Type B pancreatic cell (in vitro differentiated cells): ENCODE data around the gene NMNAT2. TPM values are rescaled to one million over a fixed set of nuclear protein-coding genes. Genes with fewer than 3 reads are reported as not detected.
A peak's percentile ranks its signal among the peaks of the same experiment; 100 is the strongest.

ENCODE experiments used
- DNase-seq: peaks from one replicate; pipeline ENCODE4 v3.0.0; 2021; ENCODE audit warnings: mixed read lengths; ENCODE audit not compliant: unreplicated experiment; ENCODE audit errors: extremely low spot score
- H3K27ac Mint-ChIP-seq: 2 replicates; pipeline ENCODE4 v1.8.0; 2021; ENCODE audit warnings: mild to moderate bottlenecking, mixed read lengths
- H3K27me3 Mint-ChIP-seq: 2 replicates; pipeline ENCODE4 v1.8.0; 2021; ENCODE audit warnings: mixed read lengths
- H3K36me3 Mint-ChIP-seq: 2 replicates; pipeline ENCODE4 v1.8.0; 2021; ENCODE audit warnings: mixed read lengths
- H3K4me1 Mint-ChIP-seq: one replicate; pipeline ENCODE4 v1.8.0; 2021; ENCODE audit warnings: mixed read lengths; ENCODE audit not compliant: unreplicated experiment
- H3K4me3 Mint-ChIP-seq: 2 replicates; pipeline ENCODE4 v1.8.0; 2021; ENCODE audit warnings: mild to moderate bottlenecking, mixed read lengths
- H3K9me3 Mint-ChIP-seq: 2 replicates; pipeline ENCODE4 v1.8.0; 2021; ENCODE audit warnings: mixed read lengths
- total RNA-seq: library from RNA; stranded (reverse); gene quantifications from 2 replicates; pipeline ENCODE4 v1.2.1, GENCODE V29; 2021; ENCODE audit warnings: low replicate concordance
- TF ChIP-seq, protein P1 (sequence below): fragments of 200-600 bp; sonication (generic); conservative IDR thresholded peaks from 2 replicates; pipeline ENCODE4 v1.5.0; 2021; ENCODE audit warnings: antibody characterized with exemption, mild to moderate bottlenecking

NMNAT2 gene
- total RNA-seq, 1 donor from 2014 or later = 3.7 TPM

DNA sequence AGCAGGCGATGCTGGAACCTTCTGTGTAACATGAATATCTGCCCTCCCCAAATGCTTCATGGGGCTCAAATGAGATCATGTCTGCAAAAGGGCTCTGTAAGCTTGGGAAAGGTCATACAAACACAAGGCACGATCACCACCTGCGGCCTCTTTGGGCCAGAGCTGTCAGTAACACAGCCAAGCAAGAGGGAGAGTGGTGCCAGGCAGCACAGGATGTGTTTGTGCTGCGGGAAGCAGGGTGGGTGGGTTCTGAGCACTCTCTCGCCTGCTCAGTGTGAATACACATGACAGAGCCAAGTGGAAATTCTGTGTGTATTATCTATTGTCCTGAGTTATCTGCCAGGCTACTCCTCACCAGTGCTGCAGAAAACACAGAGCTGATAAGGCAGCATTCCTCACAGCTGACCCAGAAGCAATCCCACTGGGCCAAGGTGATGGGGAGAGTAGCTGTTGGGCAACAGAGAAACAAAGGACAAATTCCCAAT, 130.9 kb downstream of the NMNAT2 start:
- Mint-ChIP-seq H3K4me1 (peaks cover 14% of the 10 kb centered on the region), H3K27me3 (no peaks in the 10 kb centered on the region), H3K27ac (no peak overlapping the region), H3K36me3 (no peaks in the 10 kb centered on the region), H3K9me3 (no peaks in the 10 kb centered on the region), H3K4me3 (no peak overlapping the region)
- no peak for DNase-seq
- TF ChIP-seq, protein P1, sequence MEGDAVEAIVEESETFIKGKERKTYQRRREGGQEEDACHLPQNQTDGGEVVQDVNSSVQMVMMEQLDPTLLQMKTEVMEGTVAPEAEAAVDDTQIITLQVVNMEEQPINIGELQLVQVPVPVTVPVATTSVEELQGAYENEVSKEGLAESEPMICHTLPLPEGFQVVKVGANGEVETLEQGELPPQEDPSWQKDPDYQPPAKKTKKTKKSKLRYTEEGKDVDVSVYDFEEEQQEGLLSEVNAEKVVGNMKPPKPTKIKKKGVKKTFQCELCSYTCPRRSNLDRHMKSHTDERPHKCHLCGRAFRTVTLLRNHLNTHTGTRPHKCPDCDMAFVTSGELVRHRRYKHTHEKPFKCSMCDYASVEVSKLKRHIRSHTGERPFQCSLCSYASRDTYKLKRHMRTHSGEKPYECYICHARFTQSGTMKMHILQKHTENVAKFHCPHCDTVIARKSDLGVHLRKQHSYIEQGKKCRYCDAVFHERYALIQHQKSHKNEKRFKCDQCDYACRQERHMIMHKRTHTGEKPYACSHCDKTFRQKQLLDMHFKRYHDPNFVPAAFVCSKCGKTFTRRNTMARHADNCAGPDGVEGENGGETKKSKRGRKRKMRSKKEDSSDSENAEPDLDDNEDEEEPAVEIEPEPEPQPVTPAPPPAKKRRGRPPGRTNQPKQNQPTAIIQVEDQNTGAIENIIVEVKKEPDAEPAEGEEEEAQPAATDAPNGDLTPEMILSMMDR = no peak

DNA sequence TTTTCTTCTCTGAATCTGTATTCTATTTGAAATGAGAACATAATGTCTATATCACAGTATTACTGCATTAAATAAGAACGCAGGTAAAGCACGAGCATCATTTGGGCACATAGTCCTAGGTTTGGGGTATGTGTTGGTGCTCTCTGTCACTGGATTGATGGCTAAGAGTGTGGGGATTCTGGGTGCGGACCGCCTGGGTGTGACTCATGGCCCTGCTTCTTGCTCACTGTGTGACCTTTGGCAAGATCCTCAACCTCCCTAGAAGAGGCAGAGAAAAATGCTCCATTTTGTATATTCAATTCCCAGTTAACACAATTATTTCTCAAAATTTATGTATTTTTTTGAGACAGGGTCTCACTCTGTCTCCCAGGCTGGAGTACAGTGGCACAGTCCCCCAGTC, 132.4 kb downstream of the NMNAT2 start:
- H3K4me3 Mint-ChIP-seq = no peak overlapping the region
- peaks cover 13% of the 10 kb centered on the region for H3K4me1 Mint-ChIP-seq
- no peaks in the 10 kb centered on the region for H3K9me3 Mint-ChIP-seq
- H3K27me3 Mint-ChIP-seq = no peaks in the 10 kb centered on the region
- TF ChIP-seq, protein P1 = no peak
- no peak overlapping the region for H3K27ac Mint-ChIP-seq
- H3K36me3 Mint-ChIP-seq = no peaks in the 10 kb centered on the region
- DNase-seq = no peak

DNA sequence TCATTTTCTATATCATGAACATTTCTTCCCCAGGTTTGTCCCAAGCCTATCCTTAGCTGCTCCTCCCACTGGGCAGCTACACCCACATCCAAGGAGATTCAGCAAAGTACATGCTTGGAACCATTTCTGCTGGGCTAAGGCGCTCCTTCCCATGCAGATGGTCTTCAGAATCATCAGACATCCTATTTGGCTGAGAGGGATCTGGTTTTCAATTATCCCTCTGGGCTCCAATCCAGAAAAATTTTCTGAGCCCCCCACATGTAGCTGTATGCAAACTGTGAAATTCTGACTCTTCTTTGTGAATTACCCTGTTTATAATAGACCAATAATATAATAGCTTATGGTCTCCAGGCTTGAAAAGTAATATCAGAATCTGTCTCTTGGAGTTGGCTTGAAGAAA, 132.9 kb downstream of the NMNAT2 start:
- Mint-ChIP-seq H3K4me1 (peaks cover 13% of the 10 kb centered on the region), H3K9me3 (no peaks in the 10 kb centered on the region), H3K36me3 (no peaks in the 10 kb centered on the region), H3K27ac (no peak overlapping the region), H3K27me3 (no peaks in the 10 kb centered on the region), H3K4me3 (no peak overlapping the region)
- DNase-seq = no peak
- TF ChIP-seq, protein P1 = no peak

DNA sequence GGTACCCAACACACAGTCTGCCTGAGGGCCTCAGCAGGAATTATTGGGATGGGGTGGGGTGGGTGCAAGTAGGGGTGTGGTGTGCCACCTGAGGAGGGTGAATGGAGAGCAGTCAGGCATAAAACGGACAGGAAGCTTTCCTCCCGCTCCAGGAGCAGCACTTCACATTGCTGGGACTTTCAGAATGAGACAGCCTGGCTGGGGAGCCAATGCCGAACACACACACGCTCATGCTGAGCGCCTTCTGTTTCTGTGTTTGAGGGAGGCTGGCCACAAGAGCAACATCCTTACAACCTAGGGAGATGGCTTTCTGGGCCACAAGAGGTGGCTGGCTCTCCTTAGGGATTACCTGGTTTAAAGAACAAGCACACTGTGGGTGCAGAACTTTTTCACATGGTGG, 134.1 kb downstream of the NMNAT2 start:
- TF ChIP-seq, protein P1 = no peak
- Mint-ChIP-seq H3K27me3 (no peaks in the 10 kb centered on the region), H3K4me1 (peaks cover 13% of the 10 kb centered on the region), H3K36me3 (no peaks in the 10 kb centered on the region), H3K4me3 (no peak overlapping the region), H3K9me3 (no peaks in the 10 kb centered on the region), H3K27ac (peak overlapping the region; percentile 55)
- DNase-seq = no peak

DNA sequence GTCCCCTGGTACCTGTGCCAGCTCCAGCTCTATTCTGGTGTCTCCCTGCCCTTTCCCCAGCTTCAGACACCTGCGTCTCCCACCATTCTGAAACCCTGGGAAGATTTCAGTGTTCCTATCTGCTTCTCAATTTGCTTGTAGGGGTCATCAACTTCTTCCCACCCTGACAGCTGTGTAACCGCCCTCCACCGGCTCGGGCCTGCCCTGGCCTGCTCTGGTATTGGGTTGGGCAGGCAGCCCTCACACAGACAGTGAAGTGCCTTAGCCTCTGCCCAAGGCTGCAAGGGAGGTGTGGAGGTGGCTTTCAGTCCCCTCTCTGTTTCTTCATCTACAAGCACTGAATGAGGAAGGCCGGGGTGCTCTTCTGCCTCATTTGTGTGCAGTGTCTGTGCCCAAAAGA, 134.9 kb downstream of the NMNAT2 start:
- Mint-ChIP-seq H3K4me3 (no peak overlapping the region), H3K27me3 (no peaks in the 10 kb centered on the region), H3K36me3 (no peaks in the 10 kb centered on the region), H3K9me3 (no peaks in the 10 kb centered on the region), H3K27ac (peak overlapping the region; percentile 55), H3K4me1 (peaks cover 21% of the 10 kb centered on the region)
- TF ChIP-seq, protein P1 = no peak
- no peak for DNase-seq
